HCT116 (cell line): ENCODE data around the gene NRIP3.

Experiments
- EZH2 ChIP-seq: fragments of 200-600 bp; sonication (generic); IDR thresholded peaks from 2 replicates; pipeline ENCODE4 v1.6.1; 2017; ENCODE audit warnings: antibody characterized with exemption, mixed run types
- EZH2phosphoT487 ChIP-seq: fragments of 200-600 bp; IDR thresholded peaks from 2 replicates; pipeline ENCODE4 v1.6.1; 2018; ENCODE audit warnings: antibody characterized with exemption, borderline replicate concordance
- POLR2A ChIP-seq: IDR thresholded peaks from 2 replicates; pipeline ENCODE4 v1.7.0; 2011; ENCODE audit warnings: borderline replicate concordance; ENCODE audit not compliant: insufficient read depth, insufficient read length; ENCODE audit errors: extremely low read depth
- POLR2AphosphoS5 ChIP-seq: IDR thresholded peaks from 2 replicates; pipeline ENCODE4 v1.6.1; 2011; ENCODE audit warnings: mild to moderate bottlenecking, low read depth, low read length, moderate library complexity
- SP1 ChIP-seq: IDR thresholded peaks from 2 replicates; pipeline ENCODE4 v1.6.1; 2012; ENCODE audit warnings: low read depth
- ZFX ChIP-seq: fragments of 450-650 bp; IDR thresholded peaks from 2 replicates; pipeline ENCODE4 v1.6.1; 2017
- TF ChIP-seq, protein P1 (sequence below), 3 experiments: fragments of 200-600 bp in 1 of 3; sonication (generic) in 1 of 3; IDR thresholded peaks in 2 of 3; conservative IDR thresholded peaks in 1 of 3; 2 replicates each; pipeline ENCODE4 v1.5.1; 2012 to 2017; ENCODE audit warnings: low read depth in 2 of 3, low read length in 2 of 3, antibody characterized with exemption in 1 of 3, borderline replicate concordance in 1 of 3, control low read depth in 1 of 3, mild to moderate bottlenecking in 1 of 3, mixed read lengths in 1 of 3, mixed run types in 1 of 3, moderate library complexity in 1 of 3; ENCODE audit not compliant: insufficient read depth in 1 of 3
- TF ChIP-seq, protein P2 (sequence below): IDR thresholded peaks from 2 replicates; pipeline ENCODE4 v1.6.1; 2012; ENCODE audit warnings: low read depth
- TF ChIP-seq, protein P3 (sequence below): IDR thresholded peaks from 2 replicates; pipeline ENCODE4 v1.6.1; 2012

DNA sequence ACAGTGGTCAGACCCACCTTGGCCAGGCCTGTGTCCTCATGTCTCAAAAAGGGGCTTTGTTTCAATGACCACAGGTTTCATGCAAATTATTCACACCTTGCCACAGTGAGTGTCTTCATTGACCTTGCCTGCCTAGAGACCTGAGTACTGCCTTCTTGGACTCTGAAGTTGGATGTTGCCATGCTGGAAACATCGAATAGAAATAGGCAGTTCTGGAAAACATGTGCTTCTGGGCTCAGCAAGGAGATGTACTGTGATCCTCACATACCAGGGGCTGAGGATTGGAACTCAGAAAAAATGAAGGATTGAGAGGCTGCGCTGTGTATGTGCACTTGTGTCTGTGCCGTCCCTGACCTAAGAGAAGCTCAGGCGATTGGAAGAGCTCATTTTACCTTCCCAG lies 9.6 kb upstream of the NRIP3 start:
- TF ChIP-seq POLR2A = no peak
- TF ChIP-seq EZH2 = no peak
- TF ChIP-seq EZH2phosphoT487 = no peak
- TF ChIP-seq, protein P1, sequence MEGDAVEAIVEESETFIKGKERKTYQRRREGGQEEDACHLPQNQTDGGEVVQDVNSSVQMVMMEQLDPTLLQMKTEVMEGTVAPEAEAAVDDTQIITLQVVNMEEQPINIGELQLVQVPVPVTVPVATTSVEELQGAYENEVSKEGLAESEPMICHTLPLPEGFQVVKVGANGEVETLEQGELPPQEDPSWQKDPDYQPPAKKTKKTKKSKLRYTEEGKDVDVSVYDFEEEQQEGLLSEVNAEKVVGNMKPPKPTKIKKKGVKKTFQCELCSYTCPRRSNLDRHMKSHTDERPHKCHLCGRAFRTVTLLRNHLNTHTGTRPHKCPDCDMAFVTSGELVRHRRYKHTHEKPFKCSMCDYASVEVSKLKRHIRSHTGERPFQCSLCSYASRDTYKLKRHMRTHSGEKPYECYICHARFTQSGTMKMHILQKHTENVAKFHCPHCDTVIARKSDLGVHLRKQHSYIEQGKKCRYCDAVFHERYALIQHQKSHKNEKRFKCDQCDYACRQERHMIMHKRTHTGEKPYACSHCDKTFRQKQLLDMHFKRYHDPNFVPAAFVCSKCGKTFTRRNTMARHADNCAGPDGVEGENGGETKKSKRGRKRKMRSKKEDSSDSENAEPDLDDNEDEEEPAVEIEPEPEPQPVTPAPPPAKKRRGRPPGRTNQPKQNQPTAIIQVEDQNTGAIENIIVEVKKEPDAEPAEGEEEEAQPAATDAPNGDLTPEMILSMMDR (IDR thresholded peaks at IDR 0.05 in 2 of 3, conservative IDR thresholded peaks at IDR 0.05 in 1 of 3; ENCODE audit: borderline replicate concordance in 1 of 3, insufficient read depth in 1 of 3, low read depth in 2 of 3, low read length in 2 of 3) = no peak
- TF ChIP-seq, protein P2, sequence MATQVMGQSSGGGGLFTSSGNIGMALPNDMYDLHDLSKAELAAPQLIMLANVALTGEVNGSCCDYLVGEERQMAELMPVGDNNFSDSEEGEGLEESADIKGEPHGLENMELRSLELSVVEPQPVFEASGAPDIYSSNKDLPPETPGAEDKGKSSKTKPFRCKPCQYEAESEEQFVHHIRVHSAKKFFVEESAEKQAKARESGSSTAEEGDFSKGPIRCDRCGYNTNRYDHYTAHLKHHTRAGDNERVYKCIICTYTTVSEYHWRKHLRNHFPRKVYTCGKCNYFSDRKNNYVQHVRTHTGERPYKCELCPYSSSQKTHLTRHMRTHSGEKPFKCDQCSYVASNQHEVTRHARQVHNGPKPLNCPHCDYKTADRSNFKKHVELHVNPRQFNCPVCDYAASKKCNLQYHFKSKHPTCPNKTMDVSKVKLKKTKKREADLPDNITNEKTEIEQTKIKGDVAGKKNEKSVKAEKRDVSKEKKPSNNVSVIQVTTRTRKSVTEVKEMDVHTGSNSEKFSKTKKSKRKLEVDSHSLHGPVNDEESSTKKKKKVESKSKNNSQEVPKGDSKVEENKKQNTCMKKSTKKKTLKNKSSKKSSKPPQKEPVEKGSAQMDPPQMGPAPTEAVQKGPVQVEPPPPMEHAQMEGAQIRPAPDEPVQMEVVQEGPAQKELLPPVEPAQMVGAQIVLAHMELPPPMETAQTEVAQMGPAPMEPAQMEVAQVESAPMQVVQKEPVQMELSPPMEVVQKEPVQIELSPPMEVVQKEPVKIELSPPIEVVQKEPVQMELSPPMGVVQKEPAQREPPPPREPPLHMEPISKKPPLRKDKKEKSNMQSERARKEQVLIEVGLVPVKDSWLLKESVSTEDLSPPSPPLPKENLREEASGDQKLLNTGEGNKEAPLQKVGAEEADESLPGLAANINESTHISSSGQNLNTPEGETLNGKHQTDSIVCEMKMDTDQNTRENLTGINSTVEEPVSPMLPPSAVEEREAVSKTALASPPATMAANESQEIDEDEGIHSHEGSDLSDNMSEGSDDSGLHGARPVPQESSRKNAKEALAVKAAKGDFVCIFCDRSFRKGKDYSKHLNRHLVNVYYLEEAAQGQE = no peak
- no peak for TF ChIP-seq SP1
- TF ChIP-seq POLR2AphosphoS5 = no peak
- TF ChIP-seq, protein P3, sequence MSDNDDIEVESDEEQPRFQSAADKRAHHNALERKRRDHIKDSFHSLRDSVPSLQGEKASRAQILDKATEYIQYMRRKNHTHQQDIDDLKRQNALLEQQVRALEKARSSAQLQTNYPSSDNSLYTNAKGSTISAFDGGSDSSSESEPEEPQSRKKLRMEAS = no peak
- TF ChIP-seq ZFX = no peak
